PFSK-1 (cell line): ENCODE results near the gene ACSF3.

ENCODE experiments used
- FOXP2 ChIP-seq: optimal IDR thresholded peaks from 2 replicates; pipeline ENCODE3; 2011; ENCODE audit warnings: borderline replicate concordance, control low read depth, inconsistent platforms; ENCODE audit not compliant: insufficient read depth; ENCODE audit errors: extremely low read length, extremely low read depth
- POLR2AphosphoS5 ChIP-seq: IDR thresholded peaks from 2 replicates; pipeline ENCODE4 v1.6.1; 2012; ENCODE audit warnings: low read depth, mild to moderate bottlenecking, control low read depth, low read length, moderate library complexity
- REST ChIP-seq, 2 experiments: IDR thresholded peaks; 2 replicates each; pipeline versions ENCODE4 v1.6.1 to v1.8.0; 2011 to 2012; ENCODE audit warnings: low read depth in 2 of 2, low read length in 2 of 2, control low read depth in 1 of 2, inconsistent platforms in 1 of 2, mild to moderate bottlenecking in 1 of 2, moderate library complexity in 1 of 2; ENCODE audit not compliant: insufficient read depth in 1 of 2
- SIN3A ChIP-seq: IDR thresholded peaks from 2 replicates; pipeline ENCODE4 v1.6.1; 2012; ENCODE audit warnings: mild to moderate bottlenecking, low read length, moderate library complexity, borderline replicate concordance; ENCODE audit not compliant: insufficient read depth
- TAF1 ChIP-seq: IDR thresholded peaks from 2 replicates; pipeline ENCODE4 v1.6.1; 2012; ENCODE audit warnings: low read length, control low read depth, borderline replicate concordance; ENCODE audit not compliant: insufficient read depth

ACSF3 gene

GRCh38 chr16:89138843-89139520, 45.3 kb downstream of the ACSF3 start:
- TF ChIP-seq TAF1 (no peak), FOXP2 (no peak), POLR2AphosphoS5 (no peak), SIN3A (no peak), REST (IDR thresholded peaks at IDR 0.05; ENCODE audit: insufficient read depth in 1 of 2, low read depth in 2 of 2, low read length in 2 of 2) (no peak)

- TF ChIP-seq REST (IDR thresholded peaks at IDR 0.05; ENCODE audit: insufficient read depth in 1 of 2, low read depth in 2 of 2, low read length in 2 of 2), result no peak
- no peak for TF ChIP-seq SIN3A
- TF ChIP-seq POLR2AphosphoS5, result no peak
- TF ChIP-seq FOXP2, result no peak
Measured at GRCh38 chr16:89139907-89140361, 46.3 kb downstream of the ACSF3 start.

- TF ChIP-seq TAF1 (no peak), FOXP2 (no peak), POLR2AphosphoS5 (no peak), SIN3A (no peak), REST (IDR thresholded peaks at IDR 0.05; ENCODE audit: insufficient read depth in 1 of 2, low read depth in 2 of 2, low read length in 2 of 2) (no peak)
Measured at GRCh38 chr16:89140401-89140800, 46.7 kb downstream of the ACSF3 start.

GRCh38 chr16:89140981-89141883, 47.6 kb downstream of the ACSF3 start:
- no peak for TF ChIP-seq POLR2AphosphoS5
- TF ChIP-seq TAF1, result no peak
- TF ChIP-seq FOXP2, result no peak
- no peak for TF ChIP-seq SIN3A
- TF ChIP-seq REST (IDR thresholded peaks at IDR 0.05; ENCODE audit: insufficient read depth in 1 of 2, low read depth in 2 of 2, low read length in 2 of 2), result no peak
